OCI-LY1 (cell line): ENCODE results near the gene ASIC4.

Experiments used
- H2AFZ ChIP-seq: fragments of 200-600 bp; sonication (generic), shearing (Covaris generic); 2 replicates; pipeline ENCODE4 v1.6.0; 2014; ENCODE audit warnings: antibody characterized with exemption, mild to moderate bottlenecking, low read length
- H3F3A ChIP-seq: fragments of 200-600 bp; sonication (generic), shearing (Covaris generic); 2 replicates; pipeline ENCODE4 v1.6.0; 2014; ENCODE audit warnings: mild to moderate bottlenecking, antibody characterized with exemption, low read length, moderate library complexity; ENCODE audit not compliant: insufficient read depth
- H3K27ac ChIP-seq: fragments of 200-600 bp; sonication (generic); 2 replicates; pipeline ENCODE4 v1.5.1; 2014; ENCODE audit warnings: low read length, mixed run types, mild to moderate bottlenecking, low read depth; ENCODE audit not compliant: poor library complexity, severe bottlenecking
- H3K27me3 ChIP-seq: fragments of 200-600 bp; sonication (generic); 2 replicates; pipeline ENCODE4 v1.6.0; 2014; ENCODE audit warnings: antibody characterized with exemption, mild to moderate bottlenecking, low read length, moderate library complexity; ENCODE audit not compliant: insufficient read depth
- H3K36me3 ChIP-seq: fragments of 200-600 bp; sonication (generic); 2 replicates; pipeline ENCODE4 v1.6.1; 2014; ENCODE audit warnings: mild to moderate bottlenecking, antibody characterized with exemption, low read length, moderate library complexity, mixed read lengths; ENCODE audit not compliant: insufficient read depth
- H3K4me1 ChIP-seq: fragments of 200-600 bp; sonication (generic); 2 replicates; pipeline ENCODE4 v1.5.1; 2014; ENCODE audit warnings: mild to moderate bottlenecking, low read length, moderate library complexity; ENCODE audit not compliant: insufficient read depth, severe bottlenecking
- H3K4me2 ChIP-seq: fragments of 200-600 bp; sonication (generic), shearing (Covaris generic); 2 replicates; pipeline ENCODE4 v1.6.1; 2014; ENCODE audit warnings: low read length
- H3K4me3 ChIP-seq: fragments of 200-600 bp; sonication (generic); 2 replicates; pipeline ENCODE4 v1.5.1; 2014; ENCODE audit warnings: low read length, low read depth, mild to moderate bottlenecking, mixed read lengths; ENCODE audit not compliant: poor library complexity, severe bottlenecking
- H3K79me2 ChIP-seq: fragments of 200-600 bp; shearing (Covaris generic); 2 replicates; pipeline ENCODE4 v1.6.1; 2016; ENCODE audit warnings: mixed run types, low read length, mixed read lengths; ENCODE audit not compliant: insufficient read depth
- H3K9ac ChIP-seq: fragments of 200-600 bp; sonication (generic), shearing (Covaris generic); 2 replicates; pipeline ENCODE4 v1.6.1; 2014; ENCODE audit warnings: mild to moderate bottlenecking, low read length, mixed read lengths
- H3K9me2 ChIP-seq: fragments of 200-600 bp; sonication (generic), shearing (Covaris generic); 2 replicates; pipeline ENCODE4 v1.6.1; 2014; ENCODE audit warnings: low read depth, mild to moderate bottlenecking, low read length, mixed read lengths
- H3K9me3 ChIP-seq: fragments of 200-600 bp; shearing (Covaris generic); 2 replicates; pipeline ENCODE4 v1.6.1; 2014; ENCODE audit warnings: low read length, mixed read lengths
- H4K20me1 ChIP-seq: fragments of 200-600 bp; sonication (generic), shearing (Covaris generic); 2 replicates; pipeline ENCODE4 v1.6.0; 2016; ENCODE audit warnings: mild to moderate bottlenecking, low read length; ENCODE audit not compliant: insufficient read depth
- EZH2 ChIP-seq: fragments of 200-600 bp; sonication (generic), shearing (Covaris generic); IDR thresholded peaks from 2 replicates; pipeline ENCODE4 v1.8.0; 2017; ENCODE audit warnings: borderline replicate concordance, mixed run types, mild to moderate bottlenecking, antibody characterized with exemption, low read length, moderate library complexity, mixed read lengths
- TF ChIP-seq, protein P1 (sequence below): fragments of 200-600 bp; sonication (generic), shearing (Covaris generic); IDR thresholded peaks from 2 replicates; pipeline ENCODE4 v1.5.1; 2017; ENCODE audit warnings: mild to moderate bottlenecking, antibody characterized with exemption, low read length, moderate library complexity, mixed read lengths

Gene ASIC4

DNA sequence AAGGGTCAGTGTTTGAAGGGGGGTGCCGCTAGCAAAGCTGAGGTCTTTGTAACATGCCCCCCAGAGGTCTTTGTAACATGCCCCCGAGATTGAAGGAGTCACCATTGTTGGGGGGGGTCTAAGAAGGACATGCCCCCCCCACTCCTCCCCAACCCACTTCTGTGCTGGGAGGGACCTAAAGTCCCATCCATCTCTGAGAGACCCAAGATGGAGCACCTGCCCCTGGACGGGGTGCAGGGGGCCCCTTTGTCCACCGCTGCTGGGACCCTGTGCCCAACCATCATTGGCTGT lies 5.9 kb upstream of the ASIC4 start:
- Histone ChIP-seq H3K9ac (no peak overlapping the region), H3K36me3 (peaks cover 6% of the 10 kb centered on the region; the same call in 1 of the 2 replicates), H3K4me1 (no peaks in the 10 kb centered on the region), H3K27me3 (peaks cover 4% of the 10 kb centered on the region; the same call in 1 of the 2 replicates), H3K4me2 (no peak overlapping the region), H3K9me3 (no peaks in the 10 kb centered on the region), H3K79me2 (no peaks in the 10 kb centered on the region), H4K20me1 (no peaks in the 10 kb centered on the region), H3F3A (no peaks in the 10 kb centered on the region), H3K9me2 (no peaks in the 10 kb centered on the region), H2AFZ (no peak overlapping the region), H3K4me3 (no peak overlapping the region), H3K27ac (no peak overlapping the region)
- TF ChIP-seq, protein P1, sequence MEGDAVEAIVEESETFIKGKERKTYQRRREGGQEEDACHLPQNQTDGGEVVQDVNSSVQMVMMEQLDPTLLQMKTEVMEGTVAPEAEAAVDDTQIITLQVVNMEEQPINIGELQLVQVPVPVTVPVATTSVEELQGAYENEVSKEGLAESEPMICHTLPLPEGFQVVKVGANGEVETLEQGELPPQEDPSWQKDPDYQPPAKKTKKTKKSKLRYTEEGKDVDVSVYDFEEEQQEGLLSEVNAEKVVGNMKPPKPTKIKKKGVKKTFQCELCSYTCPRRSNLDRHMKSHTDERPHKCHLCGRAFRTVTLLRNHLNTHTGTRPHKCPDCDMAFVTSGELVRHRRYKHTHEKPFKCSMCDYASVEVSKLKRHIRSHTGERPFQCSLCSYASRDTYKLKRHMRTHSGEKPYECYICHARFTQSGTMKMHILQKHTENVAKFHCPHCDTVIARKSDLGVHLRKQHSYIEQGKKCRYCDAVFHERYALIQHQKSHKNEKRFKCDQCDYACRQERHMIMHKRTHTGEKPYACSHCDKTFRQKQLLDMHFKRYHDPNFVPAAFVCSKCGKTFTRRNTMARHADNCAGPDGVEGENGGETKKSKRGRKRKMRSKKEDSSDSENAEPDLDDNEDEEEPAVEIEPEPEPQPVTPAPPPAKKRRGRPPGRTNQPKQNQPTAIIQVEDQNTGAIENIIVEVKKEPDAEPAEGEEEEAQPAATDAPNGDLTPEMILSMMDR: no peak
- TF ChIP-seq EZH2: no peak

GRCh38 chr2:219508971-219509779 lies 5.1 kb upstream of the ASIC4 start:
- no peaks in the 10 kb centered on the region for H3K9me3 ChIP-seq
- no peaks in the 10 kb centered on the region for H3K9me2 ChIP-seq
- no peak overlapping the region for H3K27ac ChIP-seq
- H2AFZ ChIP-seq: no peak overlapping the region
- H3K4me3 ChIP-seq: no peak overlapping the region
- no peaks in the 10 kb centered on the region for H3F3A ChIP-seq
- no peak overlapping the region for H3K9ac ChIP-seq
- H3K4me2 ChIP-seq: no peak overlapping the region
- H3K36me3 ChIP-seq: peaks cover 6% of the 10 kb centered on the region; the same call in 1 of the 2 replicates
- peaks cover 4% of the 10 kb centered on the region; the same call in 1 of the 2 replicates for H3K27me3 ChIP-seq
- H4K20me1 ChIP-seq: no peaks in the 10 kb centered on the region
- H3K79me2 ChIP-seq: no peaks in the 10 kb centered on the region
- TF ChIP-seq EZH2: no peak
- TF ChIP-seq, protein P1: no peak
- H3K4me1 ChIP-seq: no peaks in the 10 kb centered on the region

- TF ChIP-seq, protein P1: peak; percentile 67
- TF ChIP-seq EZH2: no peak
- Histone ChIP-seq H3K36me3 (peaks cover 6% of the 10 kb centered on the region; the same call in 1 of the 2 replicates), H3K9ac (no peak overlapping the region), H3K79me2 (no peaks in the 10 kb centered on the region), H3K9me3 (no peaks in the 10 kb centered on the region), H3K4me3 (no peak overlapping the region), H3K4me2 (no peak overlapping the region), H3K4me1 (no peaks in the 10 kb centered on the region), H2AFZ (no peak overlapping the region), H3K9me2 (no peaks in the 10 kb centered on the region), H3F3A (no peaks in the 10 kb centered on the region), H4K20me1 (no peaks in the 10 kb centered on the region), H3K27me3 (peaks cover 6% of the 10 kb centered on the region; the same call in 1 of the 2 replicates), H3K27ac (no peak overlapping the region)
These were observed 4.3 kb upstream of the ASIC4 start for GRCh38 chr2:219509780-219510511.
